ENCODE measurements around the gene FAM180A.
"Not testable (repeated sequence)": the region's sequence is repeated elsewhere in the genome, so short reads cannot be mapped to it uniquely, and the experiment has no call there.

Gene FAM180A

GRCh38 chr7:135748770-135749169 is at the start of gene FAM180A:
FAM180A (minus strand) TSS chr7:135748813; CDS start chr7:135748580, 233 bp downstream.
- DNase-seq: no peak

- no peak for DNase-seq
Observed at GRCh38 chr7:135798095-135798494, 49.5 kb upstream of the FAM180A start.

- DNase-seq: no peak
Observed at GRCh38 chr7:135795846-135796570, 47.4 kb upstream of the FAM180A start.

GRCh38 chr7:135793841-135794240 is 45.2 kb upstream of the FAM180A start:
- no peak for DNase-seq

- DNase-seq: no peak
Observed at GRCh38 chr7:135792866-135793265, 44.3 kb upstream of the FAM180A start.

- DNase-seq: no peak
Observed at GRCh38 chr7:135792363-135792668, 43.7 kb upstream of the FAM180A start.

- no peak for DNase-seq
Observed at GRCh38 chr7:135791543-135792362, 43.1 kb upstream of the FAM180A start.

- no peak for DNase-seq
Observed at GRCh38 chr7:135790371-135790977, 41.9 kb upstream of the FAM180A start.

- no peak for DNase-seq
Observed at GRCh38 chr7:135789956-135790355, 41.3 kb upstream of the FAM180A start.

- no peak for DNase-seq
Observed at GRCh38 chr7:135789431-135789830, 40.8 kb upstream of the FAM180A start.

- no peak for DNase-seq
Observed at GRCh38 chr7:135786911-135787310, 38.3 kb upstream of the FAM180A start.

GRCh38 chr7:135785065-135785464 is 36.5 kb upstream of the FAM180A start:
- no peak for DNase-seq

- no peak for DNase-seq
Observed at GRCh38 chr7:135784013-135784412, 35.4 kb upstream of the FAM180A start.

- DNase-seq: no peak
Observed at GRCh38 chr7:135782801-135783200, 34.2 kb upstream of the FAM180A start.

GRCh38 chr7:135782377-135782776 is 33.8 kb upstream of the FAM180A start:
- no peak for DNase-seq

GRCh38 chr7:135777626-135778398 is 29.2 kb upstream of the FAM180A start:
- no peak for DNase-seq

- not testable (repeated sequence) for DNase-seq
Observed at GRCh38 chr7:135775915-135776314, 27.3 kb upstream of the FAM180A start.

- DNase-seq: no peak
Observed at GRCh38 chr7:135775230-135775629, 26.6 kb upstream of the FAM180A start.

- no peak for DNase-seq
Observed at GRCh38 chr7:135774284-135774683, 25.7 kb upstream of the FAM180A start.

- DNase-seq: no peak
Observed at GRCh38 chr7:135773464-135773863, 24.9 kb upstream of the FAM180A start.

- DNase-seq: no peak
Observed at GRCh38 chr7:135772639-135773222, 24.1 kb upstream of the FAM180A start.

GRCh38 chr7:135771961-135772638 is 23.5 kb upstream of the FAM180A start:
- no peak for DNase-seq

All from activated effector memory CD4-positive, alpha-beta T cell treated with Interleukin-2 at 50 U/mL for 16 hours (primary cell).